ENCODE measurements around the gene SPATS2. TPM values are rescaled to one million over a fixed set of nuclear protein-coding genes. Genes with fewer than 3 reads are reported as not detected.

SPATS2 gene
- total and polyA plus RNA-seq, 2 donors (not counting 3 experiments of a cell fraction or from before 2014, with no cell fraction given), result 55.8 to 66.5 TPM

- POLR2A ChIA-PET, result no interaction called here
- no TSS peak for BruUV-seq (replicated peaks)
- H3K9ac ChIP-seq (replicated peaks; ENCODE audit: extremely low read depth, insufficient read depth, low read length), result no peak overlapping the region
Measured at GRCh38 chr12:49555631-49556390, 188.5 kb downstream of the SPATS2 start.

More at GRCh38 chr12:49555631-49556390, 188.5 kb downstream of the SPATS2 start:
- Histone ChIP-seq H3K4me2 (ENCODE audit: insufficient read depth, low read length) (no peak overlapping the region), H3K9me1 (replicated peaks; ENCODE audit: control insufficient read depth, extremely low read depth, insufficient read depth, low read length) (no peaks in the 10 kb centered on the region), H2AFZ (ENCODE audit: low read depth, low read length) (no peak overlapping the region), H4K20me1 (replicated peaks; ENCODE audit: control insufficient read depth, extremely low read depth, insufficient read depth, low read length) (no peaks in the 10 kb centered on the region), H3K36me3 (ENCODE audit: control insufficient read depth in 2 of 2, extremely low read depth in 1 of 2, insufficient read depth in 2 of 2, low read length in 2 of 2) (peaks cover 2 to 28% of the 10 kb centered on the region in 2 experiments), H3K27ac (ENCODE audit: insufficient read depth, low read depth, low read length) (no peak overlapping the region), H3K4me3 (replicated peaks in 1 of 3; ENCODE audit: insufficient read depth in 1 of 3, low read depth in 1 of 3, low read length in 3 of 3) (no peak overlapping the region), H3K9me3 (replicated peaks; ENCODE audit: control insufficient read depth, insufficient read depth, low read length) (no peaks in the 10 kb centered on the region), H3K27me3 (ENCODE audit: control insufficient read depth in 2 of 2, insufficient read depth in 2 of 2, low read length in 2 of 2) (no peaks in the 10 kb centered on the region), H3K4me1 (ENCODE audit: control insufficient read depth, extremely low read depth, insufficient read depth, low read length) (no peaks in the 10 kb centered on the region), H3K79me2 (ENCODE audit: control insufficient read depth, insufficient read depth, low read length) (no peaks in the 10 kb centered on the region)
- dilution Hi-C loops (cut with MboI; ENCODE audit: extremely low pct_ligation_motif_present, low sequenced_read_pairs), result no loop called here
- intact Hi-C loops (cut with micrococcal nuclease), result no loop called here
- CTCF ChIA-PET, result interaction anchor here (0.6 to 6.9 kb wide), 8 partner anchors 9 to 224 kb away, joined by 3 to 44 read pairs (median 4); no protein-coding TSS in a partner anchor
- FAIRE-seq (no peak), DNase-seq (ENCODE audit: low read depth, low spot score) (no peak)
- TF ChIP-seq MYC (IDR thresholded peaks at IDR 0.05; ENCODE audit: low read depth, low read length) (no peak), JUN (IDR thresholded peaks at IDR 0.05; ENCODE audit: borderline replicate concordance, insufficient read depth, insufficient read length, low read depth) (no peak), POLR2A (IDR thresholded peaks at IDR 0.05; ENCODE audit: low read depth, low read length) (no peak), GATA2 (IDR thresholded peaks at IDR 0.05; ENCODE audit: insufficient read depth, insufficient read length, low read depth, low read length) (no peak), CTCF (IDR thresholded peaks at IDR 0.05; ENCODE audit: extremely low read depth in 1 of 2, insufficient read depth in 1 of 2, low read depth in 1 of 2, low read length in 2 of 2) (no peak), MAX (IDR thresholded peaks at IDR 0.05; ENCODE audit: insufficient read depth, insufficient read length) (no peak), FOS (IDR thresholded peaks at IDR 0.05; ENCODE audit: borderline replicate concordance, insufficient read depth, low read length) (no peak), POLR2AphosphoS5 (IDR thresholded peaks at IDR 0.05; ENCODE audit: insufficient read depth, low read depth, low read length) (no peak), EZH2 (IDR thresholded peaks at IDR 0.05; ENCODE audit: borderline replicate concordance, low read depth, low read length, severe bottlenecking) (no peak)

Measured in endothelial cell of umbilical vein (primary cell).